ENCODE measurements around the gene SIGLECL1.

The SIGLECL1 gene

GRCh38 chr19:51263808-51264207, 12.9 kb downstream of the SIGLECL1 start:
- DNase-seq, result no peak
- TF ChIP-seq GATA1 (IDR thresholded peaks at IDR 0.05; ENCODE audit: low read depth, low read length) (no peak), POLR2A (IDR thresholded peaks at IDR 0.05; ENCODE audit: low read length) (no peak)

- no peak for TF ChIP-seq POLR2A (IDR thresholded peaks at IDR 0.05; ENCODE audit: low read length)
- no peak for TF ChIP-seq GATA1 (IDR thresholded peaks at IDR 0.05; ENCODE audit: low read depth, low read length)
- DNase-seq, result no peak
These were observed 20.2 kb downstream of the SIGLECL1 start for GRCh38 chr19:51271067-51271466.

DNA sequence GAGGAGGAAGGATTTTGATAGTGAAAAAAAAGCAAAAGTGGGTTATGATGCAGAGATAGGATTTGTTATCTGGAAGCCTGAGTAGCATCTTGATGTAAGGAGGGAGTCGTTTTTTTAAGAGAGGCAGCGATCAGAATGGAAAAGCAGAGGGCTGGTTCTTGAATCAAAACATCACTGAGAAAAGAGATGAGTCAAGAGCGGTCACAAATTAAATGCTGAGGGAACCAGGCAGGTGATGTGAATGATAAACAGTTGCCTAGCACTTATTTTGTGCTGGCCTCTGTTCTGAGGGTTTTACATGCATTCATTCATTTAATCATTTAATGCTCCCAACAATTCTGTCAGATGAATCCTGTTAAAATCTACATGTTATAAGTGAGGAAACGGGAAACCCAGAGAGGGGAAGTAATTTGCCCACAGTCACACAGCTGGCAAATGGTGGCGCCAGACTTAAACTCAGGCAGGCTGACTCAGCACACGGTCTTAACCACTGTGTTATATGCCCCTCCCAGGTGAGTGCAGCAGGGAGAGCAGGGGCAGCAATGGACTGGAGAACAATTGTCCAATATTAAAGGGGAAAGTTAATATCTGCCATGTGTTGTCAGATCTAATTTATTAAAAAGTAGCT, 21.4 kb downstream of the SIGLECL1 start:
- TF ChIP-seq GATA1 (IDR thresholded peaks at IDR 0.05; ENCODE audit: low read depth, low read length), result no peak
- TF ChIP-seq POLR2A (IDR thresholded peaks at IDR 0.05; ENCODE audit: low read length), result no peak
- DNase-seq, result no peak

DNA sequence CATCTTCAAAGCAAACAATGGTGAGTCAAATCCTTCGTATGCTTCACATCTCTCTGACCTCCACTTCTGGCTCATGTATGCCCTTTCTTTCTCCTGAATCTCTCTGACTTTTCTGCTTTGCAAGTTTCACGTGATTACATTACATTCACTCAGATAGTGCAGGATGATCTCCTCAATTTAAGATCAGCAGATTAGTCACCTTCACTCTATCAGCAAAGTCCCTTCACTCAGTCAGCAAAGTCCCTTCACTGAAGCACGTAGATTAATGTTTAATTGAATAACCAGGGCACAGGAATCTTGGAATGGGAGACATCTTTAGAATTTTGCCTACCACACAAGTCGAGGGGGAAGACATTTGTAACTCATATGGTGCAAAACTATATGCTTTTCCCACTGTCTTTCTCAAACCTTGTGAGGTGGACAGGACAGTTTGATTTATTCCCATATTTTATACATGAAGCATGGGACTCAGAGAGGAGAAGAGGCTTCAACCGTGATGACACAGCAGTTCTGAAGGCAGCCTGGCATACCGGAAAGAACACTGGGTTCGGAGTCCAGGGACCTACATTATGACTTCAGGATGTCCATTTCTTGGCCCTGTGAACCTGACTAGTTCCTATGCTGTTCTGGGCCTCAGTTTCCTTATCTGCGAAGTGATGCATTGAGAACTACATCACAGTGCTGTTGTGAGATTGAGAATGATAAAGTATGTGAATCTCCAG, 23.3 kb downstream of the SIGLECL1 start:
- TF ChIP-seq GATA1 (IDR thresholded peaks at IDR 0.05; ENCODE audit: low read depth, low read length) (no peak), POLR2A (IDR thresholded peaks at IDR 0.05; ENCODE audit: low read length) (no peak)
- no peak for DNase-seq

GRCh38 chr19:51277112-51277511, 26.2 kb downstream of the SIGLECL1 start:
- no peak for DNase-seq
- TF ChIP-seq GATA1 (IDR thresholded peaks at IDR 0.05; ENCODE audit: low read depth, low read length) (no peak), POLR2A (IDR thresholded peaks at IDR 0.05; ENCODE audit: low read length) (no peak)

- TF ChIP-seq GATA1 (IDR thresholded peaks at IDR 0.05; ENCODE audit: low read depth, low read length) (no peak), POLR2A (IDR thresholded peaks at IDR 0.05; ENCODE audit: low read length) (no peak)
- no peak for DNase-seq
These were observed 31.5 kb downstream of the SIGLECL1 start for GRCh38 chr19:51282335-51282734.

DNA sequence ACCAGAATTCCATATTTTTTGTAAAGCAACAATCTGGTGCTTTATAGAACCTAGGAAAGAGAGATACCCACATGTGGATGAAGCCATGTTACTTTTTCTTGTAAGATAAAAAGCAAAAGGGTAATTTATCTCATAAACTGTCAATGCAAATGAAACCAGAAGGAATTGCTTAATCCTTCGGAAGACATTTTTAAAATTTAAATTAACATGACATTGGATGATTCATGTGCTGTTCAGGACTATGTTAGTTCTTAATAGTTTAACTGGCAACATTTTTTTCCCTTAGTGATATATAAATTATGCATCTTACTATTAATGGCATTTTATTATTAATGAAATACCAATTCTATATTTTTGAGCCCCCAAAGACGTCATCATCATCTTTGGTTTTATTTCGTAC, 34.8 kb downstream of the SIGLECL1 start:
- no peak for TF ChIP-seq POLR2A (IDR thresholded peaks at IDR 0.05; ENCODE audit: low read length)
- TF ChIP-seq GATA1 (IDR thresholded peaks at IDR 0.05; ENCODE audit: low read depth, low read length), result no peak
- no peak for DNase-seq

GRCh38 chr19:51289635-51290034, 38.8 kb downstream of the SIGLECL1 start:
- no peak for DNase-seq
- TF ChIP-seq POLR2A (IDR thresholded peaks at IDR 0.05; ENCODE audit: low read length) (no peak), GATA1 (IDR thresholded peaks at IDR 0.05; ENCODE audit: low read depth, low read length) (no peak)

DNA sequence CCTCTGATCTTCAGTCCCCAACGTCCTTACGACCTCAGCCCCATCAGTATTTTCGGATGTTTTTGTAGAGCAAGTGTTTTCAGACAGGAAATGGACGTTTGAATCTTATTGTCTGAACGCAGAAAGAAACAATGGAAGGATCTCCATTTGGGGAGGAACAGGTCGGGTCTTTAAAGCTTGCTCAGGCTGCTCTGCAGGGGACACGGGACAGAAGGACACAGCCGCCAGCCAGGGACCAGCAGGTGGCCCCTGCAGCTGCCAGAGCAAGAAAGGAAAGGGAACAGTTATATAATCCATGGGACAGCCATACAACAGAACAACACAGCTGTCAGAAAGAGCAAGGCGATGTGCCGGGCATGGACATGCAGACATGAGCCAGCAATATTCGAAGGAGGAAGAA, 42.1 kb downstream of the SIGLECL1 start:
- no peak for TF ChIP-seq POLR2A (IDR thresholded peaks at IDR 0.05; ENCODE audit: low read length)
- TF ChIP-seq GATA1 (IDR thresholded peaks at IDR 0.05; ENCODE audit: low read depth, low read length), result no peak
- no peak for DNase-seq

DNA sequence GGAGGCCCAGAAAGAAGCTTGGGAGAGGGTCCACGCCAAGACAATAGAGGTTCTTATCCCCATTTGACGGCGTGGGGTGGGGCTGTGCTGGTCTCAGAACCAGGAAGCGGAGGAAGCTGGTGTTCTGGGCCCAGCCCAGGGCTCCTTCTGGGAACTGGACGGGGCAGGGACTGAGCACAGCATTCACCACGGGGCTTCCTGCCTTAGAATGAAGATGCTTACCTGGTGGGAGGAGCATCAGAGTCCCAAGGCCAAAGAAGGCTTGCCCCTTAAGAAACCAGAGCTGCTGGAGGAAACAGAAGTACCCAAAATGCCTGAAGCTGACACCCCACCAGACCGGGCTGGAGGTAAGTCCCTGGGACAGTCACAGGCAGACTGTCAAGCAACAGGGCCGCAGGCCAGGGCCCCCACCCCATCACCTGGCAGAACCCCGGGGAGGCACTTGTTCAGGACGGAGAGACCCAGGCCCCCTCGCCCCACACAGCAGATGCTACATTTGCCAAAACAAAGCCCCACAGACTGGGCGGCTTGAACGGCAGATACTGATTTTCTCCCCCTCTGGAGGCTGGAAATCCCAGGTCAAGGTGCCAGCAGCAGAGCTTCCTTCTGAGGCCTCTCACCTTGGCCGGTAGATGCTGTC, 42.8 kb downstream of the SIGLECL1 start:
- TF ChIP-seq POLR2A (IDR thresholded peaks at IDR 0.05; ENCODE audit: low read length) (no peak), GATA1 (IDR thresholded peaks at IDR 0.05; ENCODE audit: low read depth, low read length) (no peak)

DNA sequence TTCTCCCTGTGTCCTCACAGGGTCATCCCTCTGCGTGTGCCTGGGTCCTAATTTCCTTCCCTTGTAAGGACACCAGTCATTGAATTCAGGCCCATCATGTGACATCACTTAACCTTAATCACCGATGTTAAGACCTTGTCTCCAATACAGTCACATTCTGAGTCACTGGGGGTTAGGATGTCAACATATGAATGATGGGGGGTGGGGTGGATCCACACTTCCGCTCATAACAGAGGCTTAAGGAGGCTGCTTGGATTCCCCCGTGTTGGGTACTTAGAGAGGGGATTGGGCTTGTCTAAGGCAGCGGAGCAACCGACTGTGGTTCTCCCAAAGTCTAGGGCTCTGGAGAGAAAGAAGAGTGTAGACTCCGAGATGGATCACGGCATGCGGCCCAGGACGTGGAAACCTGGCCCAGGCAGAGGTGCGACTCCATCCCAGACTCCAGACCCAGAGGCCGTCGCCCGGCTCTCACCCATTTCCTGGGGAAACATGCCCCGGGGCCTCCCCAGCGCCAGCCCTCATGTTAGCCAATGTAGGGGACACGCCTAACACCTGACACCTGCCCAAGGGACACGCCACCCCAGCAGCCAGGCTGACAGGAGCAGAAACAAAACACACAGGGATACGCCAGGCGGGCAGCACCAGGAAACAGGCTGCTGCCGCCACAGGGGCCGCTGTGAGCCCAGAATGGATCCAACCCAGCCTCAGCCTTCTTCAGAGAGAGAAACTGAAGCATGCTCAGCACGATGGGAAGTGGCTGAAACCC, 43.5 kb downstream of the SIGLECL1 start:
- no peak for TF ChIP-seq POLR2A (IDR thresholded peaks at IDR 0.05; ENCODE audit: low read length)
- no peak for TF ChIP-seq GATA1 (IDR thresholded peaks at IDR 0.05; ENCODE audit: low read depth, low read length)
- no peak for DNase-seq

More for the DNA sequence above, 42.8 kb downstream of the SIGLECL1 start:
- DNase-seq, result no peak

GRCh38 chr19:51294977-51295375, 44.1 kb downstream of the SIGLECL1 start:
- TF ChIP-seq POLR2A (IDR thresholded peaks at IDR 0.05; ENCODE audit: low read length) (no peak), GATA1 (IDR thresholded peaks at IDR 0.05; ENCODE audit: low read depth, low read length) (no peak)
- no peak for DNase-seq

GRCh38 chr19:51295382-51296126, 44.7 kb downstream of the SIGLECL1 start:
- DNase-seq, result no peak
- TF ChIP-seq GATA1 (IDR thresholded peaks at IDR 0.05; ENCODE audit: low read depth, low read length) (no peak), POLR2A (IDR thresholded peaks at IDR 0.05; ENCODE audit: low read length) (no peak)
